ENCODE measurements around the gene SFTPA2.
"Not testable (repeated sequence)": the region's sequence is repeated elsewhere in the genome, so short reads cannot be mapped to it uniquely, and the experiment has no call there.

The SFTPA2 gene

DNA sequence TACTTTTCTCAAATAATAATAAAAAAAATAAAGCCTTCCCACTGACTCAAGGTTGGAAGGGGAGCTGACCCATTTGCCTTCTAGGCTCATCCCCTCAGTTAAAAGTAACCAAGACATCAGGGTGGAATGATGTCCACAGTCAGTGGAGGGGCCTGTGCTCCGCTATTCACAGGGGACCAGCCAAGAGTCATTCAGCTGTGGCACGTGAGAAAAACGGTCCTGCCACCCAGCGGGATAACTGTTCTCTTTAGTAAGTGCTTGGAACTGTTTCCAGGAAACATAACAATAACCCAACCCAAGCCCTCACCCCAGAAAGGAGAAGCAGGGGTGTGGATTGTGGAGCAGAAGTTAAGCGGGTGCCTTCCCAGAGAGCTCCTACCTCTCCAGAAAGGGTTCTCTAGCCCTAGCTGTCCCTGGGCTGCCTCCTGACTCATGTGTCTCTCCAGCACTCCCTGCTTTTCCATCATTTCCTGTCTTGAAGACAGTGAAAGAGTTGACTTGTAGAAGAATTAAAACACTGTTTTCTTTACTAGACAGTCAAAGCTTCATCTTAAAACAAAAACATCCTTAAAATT, 50.2 kb downstream of the SFTPA2 start:
- DNase-seq = not testable (repeated sequence)

DNA sequence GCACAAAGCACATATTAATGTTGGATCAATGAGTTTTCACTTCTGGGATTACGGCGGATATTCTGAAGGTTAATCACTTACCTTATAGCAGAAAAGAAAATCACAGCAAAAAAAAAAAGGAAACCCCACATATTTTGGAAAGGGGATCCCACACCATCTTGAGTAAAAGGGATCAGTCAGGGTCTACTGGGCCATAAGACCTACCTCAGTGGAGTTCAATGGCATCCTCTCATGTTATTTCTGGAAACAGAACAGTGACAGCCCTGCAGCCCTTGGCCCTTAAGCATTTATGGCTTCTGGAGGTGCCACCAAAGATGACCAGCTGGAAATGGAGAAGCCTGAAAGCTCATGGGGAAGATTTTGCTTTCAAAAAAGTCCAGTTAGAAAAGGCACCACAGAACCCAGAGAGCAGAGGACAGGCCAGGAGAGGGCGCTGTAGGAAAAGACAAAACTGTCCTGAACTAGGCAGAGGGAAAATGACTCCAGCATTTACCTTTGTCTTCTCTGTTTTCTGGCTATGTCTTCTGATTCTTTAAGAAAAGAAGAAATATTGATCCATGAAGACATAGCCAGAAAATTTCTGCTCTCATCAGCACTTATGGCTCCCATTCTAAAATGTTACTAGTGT, 50.8 kb downstream of the SFTPA2 start:
- not testable (repeated sequence) for DNase-seq

DNA sequence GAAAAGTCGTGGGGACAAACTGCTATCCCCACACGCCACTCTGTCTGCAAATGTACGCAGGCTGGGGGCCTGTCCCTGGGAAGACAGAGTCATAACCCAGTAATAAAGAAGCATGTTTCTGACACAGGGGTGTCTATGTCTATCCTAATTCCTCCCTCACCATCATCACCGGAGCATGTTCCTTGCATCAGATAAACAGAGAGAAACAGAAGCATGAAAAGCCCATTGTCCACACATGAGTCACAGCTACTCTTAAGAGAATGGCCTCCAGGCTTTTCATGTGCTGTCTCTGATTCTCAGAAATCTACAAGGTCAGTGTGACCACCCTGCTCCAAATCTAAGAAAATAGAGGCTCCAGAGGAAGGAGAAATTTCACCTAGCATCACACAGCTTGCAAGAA, 52.0 kb downstream of the SFTPA2 start:
- not testable (repeated sequence) for DNase-seq

DNA sequence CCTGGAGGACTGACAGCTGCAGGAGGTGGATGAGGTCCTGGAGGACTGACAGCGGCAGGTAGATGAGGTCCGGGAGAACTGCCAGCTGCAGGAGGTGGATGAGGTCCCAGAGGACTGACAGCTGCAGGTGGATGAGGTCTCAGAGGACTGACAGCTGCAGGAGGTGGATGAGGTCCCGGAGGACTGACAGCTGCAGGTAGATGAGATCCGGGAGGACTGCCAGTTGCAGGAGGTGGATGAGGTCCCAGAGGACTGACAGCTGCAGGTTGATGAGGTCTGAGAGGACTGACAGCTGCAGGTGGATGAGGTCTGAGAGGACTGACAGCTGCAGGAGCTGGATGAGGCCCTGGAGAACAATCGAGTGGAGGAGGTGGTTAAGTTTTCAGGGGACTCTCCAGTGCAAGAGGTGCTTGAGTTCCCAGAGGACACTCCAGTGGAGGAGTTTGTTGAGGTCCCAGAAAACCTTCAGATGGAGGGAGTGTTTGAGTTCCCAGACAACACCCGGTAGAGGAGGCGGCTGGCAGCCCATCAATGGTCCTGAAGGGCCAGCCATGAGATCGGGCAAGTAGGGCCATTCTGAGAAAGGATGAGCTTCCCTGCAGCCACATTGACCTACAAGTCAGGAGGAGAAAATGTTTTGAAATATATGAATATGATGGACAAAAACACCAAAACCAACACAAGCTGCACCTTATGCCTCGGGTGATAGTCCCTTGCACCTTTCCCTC, 52.6 kb downstream of the SFTPA2 start:
- no peak for DNase-seq

All from effector CD4-positive, alpha-beta T cell (primary cell).